ENCODE results near the gene THOC7.

Gene THOC7

GRCh38 chr3:63847718-63848450 is 15.7 kb downstream of the THOC7 start:
- no peak for TF ChIP-seq CTCF (IDR thresholded peaks at IDR 0.05; ENCODE audit: low read depth, low read length, missing control alignments)
- DNase-seq (ENCODE audit: low read depth) = no peak
- no peak overlapping the region for H3K4me3 ChIP-seq (ENCODE audit: low read depth, low read length)

GRCh38 chr3:63845215-63845614 is 18.4 kb downstream of the THOC7 start:
- TF ChIP-seq CTCF (IDR thresholded peaks at IDR 0.05; ENCODE audit: low read depth, low read length, missing control alignments) = no peak
- H3K4me3 ChIP-seq (ENCODE audit: low read depth, low read length) = no peak overlapping the region
- no peak for DNase-seq (ENCODE audit: low read depth)

- no peak for TF ChIP-seq CTCF (IDR thresholded peaks at IDR 0.05; ENCODE audit: low read depth, low read length, missing control alignments)
- H3K4me3 ChIP-seq (ENCODE audit: low read depth, low read length) = no peak overlapping the region
- DNase-seq (ENCODE audit: low read depth) = no peak
These were observed 21.5 kb downstream of the THOC7 start for GRCh38 chr3:63842127-63842526.

- H3K4me3 ChIP-seq (ENCODE audit: low read depth, low read length) = no peak overlapping the region
- no peak for TF ChIP-seq CTCF (IDR thresholded peaks at IDR 0.05; ENCODE audit: low read depth, low read length, missing control alignments)
- DNase-seq (ENCODE audit: low read depth) = no peak
These were observed 21.9 kb downstream of the THOC7 start for GRCh38 chr3:63841704-63842103.

- no peak for DNase-seq (ENCODE audit: low read depth)
- no peak overlapping the region for H3K4me3 ChIP-seq (ENCODE audit: low read depth, low read length)
- no peak for TF ChIP-seq CTCF (IDR thresholded peaks at IDR 0.05; ENCODE audit: low read depth, low read length, missing control alignments)
These were observed 31.2 kb downstream of the THOC7 start for GRCh38 chr3:63832395-63832794.

- no peak for TF ChIP-seq CTCF (IDR thresholded peaks at IDR 0.05; ENCODE audit: low read depth, low read length, missing control alignments)
- DNase-seq (ENCODE audit: low read depth) = no peak
- H3K4me3 ChIP-seq (ENCODE audit: low read depth, low read length) = no peak overlapping the region
These were observed 33.1 kb downstream of the THOC7 start for GRCh38 chr3:63830526-63830925.

GRCh38 chr3:63824309-63824708 is 39.3 kb downstream of the THOC7 start:
- DNase-seq (ENCODE audit: low read depth) = no peak
- TF ChIP-seq CTCF (IDR thresholded peaks at IDR 0.05; ENCODE audit: low read depth, low read length, missing control alignments) = no peak
- H3K4me3 ChIP-seq (ENCODE audit: low read depth, low read length) = no peak overlapping the region

Measured in GM12864 (cell line).